ENCODE measurements around the gene CADM4. TPM values are rescaled to one million over a fixed set of nuclear protein-coding genes. Genes with fewer than 3 reads are reported as not detected.
"Not testable (repeated sequence)": the region's sequence is repeated elsewhere in the genome, so short reads cannot be mapped to it uniquely, and the experiment has no call there.

CADM4 gene
- total RNA-seq, 3 donors from 2014 or later, result 1.2 to 26.2 (median 3.4) TPM

DNA sequence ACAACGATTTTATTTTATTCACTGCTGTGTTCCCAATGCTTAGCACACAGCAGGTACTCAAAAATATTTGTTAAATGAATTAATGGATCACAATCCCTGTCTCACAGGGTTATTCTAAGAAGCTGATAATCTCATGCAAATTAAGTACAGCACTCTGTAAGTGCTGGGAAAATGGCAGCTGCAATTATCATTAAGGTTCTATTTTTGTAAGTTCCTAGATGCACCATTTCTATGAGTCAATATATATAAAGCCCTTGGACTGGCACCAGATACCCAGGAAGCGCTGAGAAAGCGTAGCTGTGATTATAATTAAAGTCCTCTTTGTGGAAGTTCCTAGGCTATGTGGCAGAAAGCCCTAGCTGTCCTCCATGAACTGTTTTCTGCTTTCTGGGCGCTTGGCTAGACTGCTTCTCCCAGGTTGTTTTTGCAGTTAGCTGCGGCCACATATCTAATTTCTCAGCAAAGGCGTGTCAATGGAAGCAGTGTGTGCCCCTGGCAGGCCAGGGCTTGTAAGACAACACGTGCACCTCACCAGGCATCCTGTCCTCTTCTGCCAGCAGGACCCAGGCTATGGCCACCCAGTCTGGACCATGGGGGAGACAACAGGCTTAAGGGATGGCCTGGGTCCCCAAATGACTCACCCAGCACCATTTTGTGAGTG lies 33.0 kb downstream of the CADM4 start:
- ATAC-seq (no peak), DNase-seq (no peak)
- TF ChIP-seq, protein P1, sequence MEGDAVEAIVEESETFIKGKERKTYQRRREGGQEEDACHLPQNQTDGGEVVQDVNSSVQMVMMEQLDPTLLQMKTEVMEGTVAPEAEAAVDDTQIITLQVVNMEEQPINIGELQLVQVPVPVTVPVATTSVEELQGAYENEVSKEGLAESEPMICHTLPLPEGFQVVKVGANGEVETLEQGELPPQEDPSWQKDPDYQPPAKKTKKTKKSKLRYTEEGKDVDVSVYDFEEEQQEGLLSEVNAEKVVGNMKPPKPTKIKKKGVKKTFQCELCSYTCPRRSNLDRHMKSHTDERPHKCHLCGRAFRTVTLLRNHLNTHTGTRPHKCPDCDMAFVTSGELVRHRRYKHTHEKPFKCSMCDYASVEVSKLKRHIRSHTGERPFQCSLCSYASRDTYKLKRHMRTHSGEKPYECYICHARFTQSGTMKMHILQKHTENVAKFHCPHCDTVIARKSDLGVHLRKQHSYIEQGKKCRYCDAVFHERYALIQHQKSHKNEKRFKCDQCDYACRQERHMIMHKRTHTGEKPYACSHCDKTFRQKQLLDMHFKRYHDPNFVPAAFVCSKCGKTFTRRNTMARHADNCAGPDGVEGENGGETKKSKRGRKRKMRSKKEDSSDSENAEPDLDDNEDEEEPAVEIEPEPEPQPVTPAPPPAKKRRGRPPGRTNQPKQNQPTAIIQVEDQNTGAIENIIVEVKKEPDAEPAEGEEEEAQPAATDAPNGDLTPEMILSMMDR (IDR thresholded peaks at IDR 0.05), result no peak
- intact Hi-C loops (cut with DNase I, micrococcal nuclease), result no loop called here
- Histone ChIP-seq H3K36me3 (ENCODE audit: low read depth) (no peaks in the 10 kb centered on the region), H3K4me3 (no peak overlapping the region), H3K9me3 (no peaks in the 10 kb centered on the region), H3K4me1 (ENCODE audit: low read depth) (no peaks in the 10 kb centered on the region)

DNA sequence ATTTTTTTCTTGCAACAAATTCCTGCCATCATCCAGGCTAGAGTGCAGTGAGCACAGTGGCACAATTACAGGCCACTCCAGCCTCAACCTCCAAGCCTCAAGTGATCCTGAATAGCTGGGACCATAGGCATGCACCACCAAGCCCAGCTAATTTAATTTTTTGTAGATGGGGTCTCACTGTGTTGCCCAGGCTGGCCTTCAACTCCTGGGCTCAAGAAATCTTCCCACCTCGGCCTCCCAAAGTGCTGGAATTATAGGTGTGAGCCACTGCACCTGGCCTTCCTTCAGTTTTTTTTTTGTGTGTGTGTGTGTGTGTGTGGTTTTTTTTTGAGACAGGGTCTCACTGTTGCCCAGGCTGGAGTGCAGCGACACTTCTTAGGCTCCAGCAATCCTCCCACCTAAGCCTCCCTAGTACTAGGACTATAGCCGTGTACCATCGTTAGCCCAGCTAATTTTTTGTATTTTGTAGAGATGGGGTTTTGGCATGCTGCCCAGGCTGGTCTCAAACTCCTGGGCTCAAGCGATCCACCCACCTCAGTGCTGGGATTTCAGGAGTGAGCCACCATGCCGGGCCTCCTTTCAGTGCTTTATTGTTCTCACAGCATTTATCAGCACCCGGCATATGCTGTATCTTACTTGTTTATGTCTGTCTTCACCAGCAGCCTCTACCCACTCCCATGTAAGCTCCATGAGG lies 33.6 kb downstream of the CADM4 start:
- no peak for ATAC-seq
- no peaks in the 10 kb centered on the region for H3K36me3 ChIP-seq (ENCODE audit: low read depth)
- no peaks in the 10 kb centered on the region for H3K4me1 ChIP-seq (ENCODE audit: low read depth)
- DNase-seq, result no peak
- no peak overlapping the region for H3K4me3 ChIP-seq
- H3K9me3 ChIP-seq, result no peaks in the 10 kb centered on the region
- TF ChIP-seq, protein P1 (IDR thresholded peaks at IDR 0.05), result no peak
- intact Hi-C loops (cut with DNase I, micrococcal nuclease), result no loop called here

DNA sequence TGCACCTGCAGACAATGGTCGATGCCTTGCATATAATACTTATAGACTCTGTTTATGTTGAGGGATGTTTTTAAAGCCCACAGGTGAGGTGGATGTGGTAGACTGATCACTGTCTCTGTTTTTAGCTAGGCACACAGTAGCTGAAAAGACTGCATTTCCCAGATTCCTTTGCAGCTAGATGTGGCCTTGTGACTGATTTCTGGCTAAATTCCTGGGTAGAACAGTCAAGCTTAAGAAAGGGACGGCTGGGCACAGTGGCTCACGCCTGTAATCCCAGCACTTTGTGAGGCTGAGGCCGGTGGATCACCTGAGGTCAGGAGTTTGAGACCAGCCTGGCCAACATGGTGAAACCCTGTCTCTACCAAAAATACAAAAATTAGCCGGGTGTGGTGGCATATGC lies 39.3 kb downstream of the CADM4 start:
- peaks cover 16% of the 10 kb centered on the region for H3K4me1 ChIP-seq (ENCODE audit: low read depth)
- ATAC-seq; H3K36me3 ChIP-seq (ENCODE audit: low read depth); intact Hi-C loops (cut with DNase I, micrococcal nuclease); H3K9me3 ChIP-seq; H3K4me3 ChIP-seq; DNase-seq: not testable (repeated sequence)

GRCh38 chr19:43599635-43600295 lies 39.9 kb downstream of the CADM4 start:
- Histone ChIP-seq H3K36me3 (ENCODE audit: low read depth) (no peaks in the 10 kb centered on the region), H3K4me1 (ENCODE audit: low read depth) (peaks cover 20% of the 10 kb centered on the region), H3K9me3 (no peaks in the 10 kb centered on the region), H3K4me3 (no peak overlapping the region)
- ATAC-seq, result no peak
- intact Hi-C loops (cut with DNase I, micrococcal nuclease), result no loop called here
- TF ChIP-seq, protein P1 (IDR thresholded peaks at IDR 0.05), result no peak
- no peak for DNase-seq

DNA sequence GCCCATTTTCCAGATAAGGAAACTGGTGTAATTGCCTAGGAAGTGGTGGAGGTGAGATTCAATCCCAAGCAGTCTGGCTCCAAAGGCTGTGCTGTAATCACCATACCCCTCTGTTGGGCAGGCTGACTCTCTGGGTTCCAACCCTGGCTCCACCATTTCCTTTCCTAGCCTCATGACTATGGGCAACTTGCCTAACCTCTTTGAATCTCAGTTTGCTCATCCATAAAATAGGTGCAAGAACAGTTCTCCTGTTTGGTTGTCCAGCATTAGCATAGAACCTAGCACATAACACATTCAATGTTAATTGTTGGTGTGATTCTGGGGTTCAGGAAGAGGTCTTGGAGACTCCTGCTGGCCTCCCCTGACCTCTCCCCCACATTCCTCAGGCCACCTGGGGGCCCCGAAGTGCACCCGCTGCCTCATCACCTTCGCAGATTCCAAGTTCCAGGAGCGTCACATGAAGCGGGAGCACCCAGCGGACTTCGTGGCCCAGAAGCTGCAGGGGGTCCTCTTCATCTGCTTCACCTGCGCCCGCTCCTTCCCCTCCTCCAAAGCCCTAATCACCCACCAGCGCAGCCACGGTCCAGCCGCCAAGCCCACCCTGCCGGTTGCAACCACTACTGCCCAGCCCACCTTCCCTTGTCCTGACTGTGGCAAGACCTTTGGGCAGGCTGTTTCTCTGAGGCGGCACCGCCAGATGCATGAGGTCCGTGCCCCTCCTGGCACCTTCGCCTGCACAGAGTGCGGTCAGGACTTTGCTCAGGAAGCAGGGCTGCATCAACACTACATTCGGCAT lies 41.0 kb downstream of the CADM4 start:
- intact Hi-C loops (cut with DNase I, micrococcal nuclease), result no loop called here
- ATAC-seq, result no peak
- H3K4me1 ChIP-seq (ENCODE audit: low read depth), result peaks cover 31% of the 10 kb centered on the region

More for the DNA sequence above, 41.0 kb downstream of the CADM4 start:
- no peaks in the 10 kb centered on the region for H3K36me3 ChIP-seq (ENCODE audit: low read depth)
- H3K9me3 ChIP-seq, result no peaks in the 10 kb centered on the region
- no peak overlapping the region for H3K4me3 ChIP-seq
- TF ChIP-seq, protein P1 (IDR thresholded peaks at IDR 0.05), result no peak
- DNase-seq, result no peak

All from mucosa of descending colon (tissue), 3 donors.